Measurements from ENCODE around the gene CAMK2A.

Gene CAMK2A

GRCh38 chr5:150210644-150211043 lies 78.9 kb downstream of the CAMK2A start:
- no peaks in the 10 kb centered on the region for H3K9me3 ChIP-seq (ENCODE audit: insufficient read depth, low read length)
- H2AFZ ChIP-seq (ENCODE audit: low read depth, low read length, severe bottlenecking) = no peak overlapping the region
- H3K27me3 ChIP-seq (ENCODE audit: low read length) = no peaks in the 10 kb centered on the region
- no peaks in the 10 kb centered on the region for H3F3A ChIP-seq (ENCODE audit: insufficient read depth)
- no peak overlapping the region for H3K27ac ChIP-seq (ENCODE audit: low read depth, low read length)
- no peak overlapping the region for H3K4me3 ChIP-seq (ENCODE audit: insufficient read depth, low read length, poor library complexity, severe bottlenecking)
- no peak overlapping the region for H3K9ac ChIP-seq (ENCODE audit: low read length)
- no peaks in the 10 kb centered on the region for H3K79me2 ChIP-seq (ENCODE audit: insufficient read depth, low read length)
- H3K36me3 ChIP-seq (ENCODE audit: low read length) = no peaks in the 10 kb centered on the region
- H3K4me2 ChIP-seq (ENCODE audit: low read depth, low read length, poor library complexity, severe bottlenecking) = no peak overlapping the region
- no peak for TF ChIP-seq CTCF (IDR thresholded peaks at IDR 0.05; ENCODE audit: insufficient read depth, low read length, poor library complexity, severe bottlenecking)
- TF ChIP-seq EZH2phosphoT487 (conservative IDR thresholded peaks at IDR 0.05; ENCODE audit: low read length) = no peak
- H3K9me2 ChIP-seq (replicated peaks; ENCODE audit: insufficient read depth, low read length) = no peaks in the 10 kb centered on the region
- H4K20me1 ChIP-seq (ENCODE audit: low read depth, low read length) = no peaks in the 10 kb centered on the region

GRCh38 chr5:150209099-150209635 lies 80.4 kb downstream of the CAMK2A start:
- Histone ChIP-seq H3K9me2 (replicated peaks; ENCODE audit: insufficient read depth, low read length) (no peaks in the 10 kb centered on the region), H3K9ac (ENCODE audit: low read length) (no peak overlapping the region), H3K36me3 (ENCODE audit: low read length) (no peaks in the 10 kb centered on the region), H3K27ac (ENCODE audit: low read depth, low read length) (no peak overlapping the region), H3K9me3 (ENCODE audit: insufficient read depth, low read length) (no peaks in the 10 kb centered on the region), H4K20me1 (ENCODE audit: low read depth, low read length) (no peaks in the 10 kb centered on the region), H2AFZ (ENCODE audit: low read depth, low read length, severe bottlenecking) (no peak overlapping the region), H3K27me3 (ENCODE audit: low read length) (no peaks in the 10 kb centered on the region), H3K4me2 (ENCODE audit: low read depth, low read length, poor library complexity, severe bottlenecking) (no peak overlapping the region), H3F3A (ENCODE audit: insufficient read depth) (no peaks in the 10 kb centered on the region), H3K4me3 (ENCODE audit: insufficient read depth, low read length, poor library complexity, severe bottlenecking) (no peak overlapping the region), H3K79me2 (ENCODE audit: insufficient read depth, low read length) (no peaks in the 10 kb centered on the region)
- TF ChIP-seq EZH2phosphoT487 (conservative IDR thresholded peaks at IDR 0.05; ENCODE audit: low read length) (no peak), CTCF (IDR thresholded peaks at IDR 0.05; ENCODE audit: insufficient read depth, low read length, poor library complexity, severe bottlenecking) (no peak)

- Histone ChIP-seq H3K27ac (ENCODE audit: low read depth, low read length) (no peak overlapping the region), H3K4me2 (ENCODE audit: low read depth, low read length, poor library complexity, severe bottlenecking) (no peak overlapping the region), H3K27me3 (ENCODE audit: low read length) (no peaks in the 10 kb centered on the region)
Measured at GRCh38 chr5:150208187-150209098, 81.1 kb downstream of the CAMK2A start.

More at GRCh38 chr5:150208187-150209098, 81.1 kb downstream of the CAMK2A start:
- Histone ChIP-seq H2AFZ (ENCODE audit: low read depth, low read length, severe bottlenecking) (no peak overlapping the region), H3K9me3 (ENCODE audit: insufficient read depth, low read length) (no peaks in the 10 kb centered on the region), H3K4me3 (ENCODE audit: insufficient read depth, low read length, poor library complexity, severe bottlenecking) (no peak overlapping the region), H4K20me1 (ENCODE audit: low read depth, low read length) (no peaks in the 10 kb centered on the region), H3K36me3 (ENCODE audit: low read length) (no peaks in the 10 kb centered on the region), H3K9ac (ENCODE audit: low read length) (no peak overlapping the region), H3K79me2 (ENCODE audit: insufficient read depth, low read length) (no peaks in the 10 kb centered on the region), H3F3A (ENCODE audit: insufficient read depth) (no peaks in the 10 kb centered on the region), H3K9me2 (replicated peaks; ENCODE audit: insufficient read depth, low read length) (no peaks in the 10 kb centered on the region)
- TF ChIP-seq CTCF (IDR thresholded peaks at IDR 0.05; ENCODE audit: insufficient read depth, low read length, poor library complexity, severe bottlenecking) (no peak), EZH2phosphoT487 (conservative IDR thresholded peaks at IDR 0.05; ENCODE audit: low read length) (no peak)
